Trophoblast cell (in vitro differentiated cells and primary cell): ENCODE measurements around the gene MXD3.

ENCODE experiments used
- DNase-seq, 2 donors: peaks; one replicate each; pipeline ENCODE4 v3.0.0-alpha.2; 2016
- H2AFZ ChIP-seq: 2 replicates; pipeline ENCODE4 v1.6.1; 2013; ENCODE audit warnings: low read length, moderate library complexity, mild to moderate bottlenecking; ENCODE audit not compliant: insufficient read depth, poor library complexity
- H2AK5ac ChIP-seq: 2 replicates; pipeline ENCODE4 v1.6.1; 2013; ENCODE audit warnings: mild to moderate bottlenecking, low read length
- H2BK120ac ChIP-seq: 2 replicates; pipeline ENCODE4 v1.6.1; 2013; ENCODE audit warnings: low read length, mild to moderate bottlenecking, moderate library complexity; ENCODE audit not compliant: insufficient read depth, poor library complexity
- H2BK12ac ChIP-seq: 2 replicates; pipeline ENCODE4 v1.6.1; 2013; ENCODE audit warnings: mild to moderate bottlenecking, low read length, moderate library complexity
- H2BK5ac ChIP-seq: 2 replicates; pipeline ENCODE4 v1.6.1; 2013; ENCODE audit warnings: low read length, low read depth, moderate library complexity, mild to moderate bottlenecking; ENCODE audit not compliant: poor library complexity
- H3K14ac ChIP-seq: 2 replicates; pipeline ENCODE4 v1.6.1; 2013; ENCODE audit warnings: mild to moderate bottlenecking, low read length
- H3K18ac ChIP-seq: 2 replicates; pipeline ENCODE4 v1.6.1; 2013; ENCODE audit warnings: mild to moderate bottlenecking, low read length
- H3K23ac ChIP-seq: 2 replicates; pipeline ENCODE4 v1.6.1; 2013; ENCODE audit warnings: low read length
- H3K27ac ChIP-seq: 2 replicates; pipeline ENCODE4 v1.5.1; 2013; ENCODE audit warnings: low read depth, mild to moderate bottlenecking, inconsistent platforms, low read length, moderate library complexity
- H3K27me3 ChIP-seq: 2 replicates; pipeline ENCODE4 v1.6.1; 2013; ENCODE audit warnings: inconsistent platforms, mild to moderate bottlenecking, low read length, moderate library complexity; ENCODE audit not compliant: insufficient read depth
- H3K36me3 ChIP-seq, 2 experiments: 1 replicate in 1 of 2; 2 replicates in 1 of 2; pipeline ENCODE4 v1.6.1; 2013; ENCODE audit warnings: low read length in 2 of 2, mild to moderate bottlenecking in 2 of 2, moderate library complexity in 1 of 2; ENCODE audit not compliant: insufficient read depth in 2 of 2, control insufficient read depth in 1 of 2
- H3K4ac ChIP-seq: 2 replicates; pipeline ENCODE4 v1.6.1; 2013; ENCODE audit warnings: low read depth, mild to moderate bottlenecking, low read length, moderate library complexity
- H3K4me1 ChIP-seq, 2 experiments: 1 replicate in 1 of 2; 2 replicates in 1 of 2; pipeline ENCODE4 v1.6.1; 2013; ENCODE audit warnings: low read length in 2 of 2, mild to moderate bottlenecking in 2 of 2, moderate library complexity in 1 of 2; ENCODE audit not compliant: insufficient read depth in 2 of 2, control insufficient read depth in 1 of 2
- H3K4me2 ChIP-seq: 2 replicates; pipeline ENCODE4 v1.6.1; 2013; ENCODE audit warnings: inconsistent platforms, mild to moderate bottlenecking, low read length, moderate library complexity
- H3K4me3 ChIP-seq: 2 replicates; pipeline ENCODE4 v1.5.1; 2013; ENCODE audit warnings: mild to moderate bottlenecking, low read depth, low read length, inconsistent platforms
- H3K79me1 ChIP-seq: one replicate; pipeline ENCODE4 v1.6.1; 2013; ENCODE audit warnings: low read length
- H3K79me2 ChIP-seq: 2 replicates; pipeline ENCODE4 v1.6.1; 2013; ENCODE audit warnings: low read length, mild to moderate bottlenecking; ENCODE audit not compliant: control insufficient read depth, insufficient read depth, poor library complexity
- H3K9ac ChIP-seq: 2 replicates; pipeline ENCODE4 v1.6.1; 2013; ENCODE audit warnings: mild to moderate bottlenecking, low read length
- H3K9me3 ChIP-seq: 2 replicates; pipeline ENCODE4 v1.6.1; 2013; ENCODE audit warnings: low read depth, mild to moderate bottlenecking, control low read depth, inconsistent platforms, low read length; ENCODE audit not compliant: insufficient read depth
- H4K12ac ChIP-seq: 2 replicates; pipeline ENCODE4 v1.6.1; 2013; ENCODE audit warnings: low read depth, mild to moderate bottlenecking, low read length, moderate library complexity
- H4K8ac ChIP-seq: 2 replicates; pipeline ENCODE4 v1.6.1; 2013; ENCODE audit warnings: low read depth, mild to moderate bottlenecking, low read length, moderate library complexity
- H4K91ac ChIP-seq: one replicate; pipeline ENCODE4 v1.6.1; 2013; ENCODE audit warnings: low read depth, mild to moderate bottlenecking, low read length, moderate library complexity
- WGBS: extraction: QIAGEN DNeasy Blood & Tissue Kit; methylation state at CpG from one replicate; pipeline ENCODE4 v1.1.7; 2013; ENCODE audit warnings: missing lambda C conversion rate; ENCODE audit not compliant: insufficient read length, insufficient coverage; ENCODE audit errors: extremely low coverage; 5-methylcytosine and 5-hydroxymethylcytosine counted together

The MXD3 gene

DNA sequence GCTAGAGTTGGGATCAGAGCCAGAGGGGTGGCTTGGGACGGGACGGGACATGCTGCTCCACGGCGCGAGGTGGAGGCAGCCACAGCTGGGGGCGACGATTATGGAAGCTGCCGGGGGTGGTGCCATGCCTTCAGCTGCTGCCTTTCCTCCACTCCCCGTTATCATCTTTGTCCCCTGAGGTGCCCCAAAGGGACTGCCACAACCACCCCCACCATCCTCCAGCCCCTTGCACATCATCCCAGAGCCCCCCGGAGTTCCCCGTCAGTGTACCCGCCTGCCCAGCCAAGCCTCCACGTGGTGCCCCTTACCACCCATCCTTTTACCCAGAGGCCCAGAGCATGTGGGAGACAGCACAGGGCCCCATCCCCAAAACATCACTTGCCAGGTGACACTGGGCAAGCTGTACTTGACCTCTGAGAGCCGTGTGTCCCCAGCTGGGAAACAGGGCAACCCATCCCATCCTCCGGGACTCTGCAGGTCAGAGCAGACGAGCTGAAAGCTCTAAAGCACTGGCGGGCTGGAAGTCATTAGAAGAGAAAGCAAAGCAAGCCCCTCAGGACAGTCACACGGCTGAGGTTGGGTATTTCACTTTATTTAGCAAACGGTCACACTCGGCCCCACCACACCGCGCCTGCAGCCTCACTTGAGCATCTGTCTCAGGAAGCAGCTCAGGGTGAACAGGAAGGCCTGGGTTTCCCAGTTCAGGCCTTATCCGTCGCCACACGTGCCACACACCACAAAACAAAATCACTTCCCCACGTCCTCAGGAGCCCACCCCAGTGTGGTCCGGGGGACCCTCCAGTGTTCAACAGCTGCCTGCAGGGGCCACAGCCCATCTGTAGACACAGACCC lies 19.5 kb upstream of the MXD3 start:
- Histone ChIP-seq H3K9ac (no peak overlapping the region), H3K4me1 (peaks cover 0 to 4% of the 10 kb centered on the region in 2 experiments), H2AFZ (no peak overlapping the region), H4K12ac (no peak overlapping the region), H3K4me2 (no peak overlapping the region), H4K91ac (no peak overlapping the region), H3K27me3 (no peaks in the 10 kb centered on the region), H3K79me2 (no peaks in the 10 kb centered on the region), H2BK120ac (no peak overlapping the region), H2AK5ac (no peak overlapping the region), H3K79me1 (peaks cover 7% of the 10 kb centered on the region), H3K23ac (no peak overlapping the region), H2BK5ac (no peak overlapping the region), H3K27ac (no peak overlapping the region), H4K8ac (no peak overlapping the region), H3K4me3 (no peak overlapping the region), H3K18ac (no peak overlapping the region), H3K14ac (no peak overlapping the region), H2BK12ac (no peak overlapping the region), H3K9me3 (no peaks in the 10 kb centered on the region), H3K36me3 (peaks cover 61 to 68% of the 10 kb centered on the region in 2 experiments), H3K4ac (no peak overlapping the region)
- no CpG with 5 or more reads among the region's 27 CpGs for WGBS
- DNase-seq = no peak

DNA sequence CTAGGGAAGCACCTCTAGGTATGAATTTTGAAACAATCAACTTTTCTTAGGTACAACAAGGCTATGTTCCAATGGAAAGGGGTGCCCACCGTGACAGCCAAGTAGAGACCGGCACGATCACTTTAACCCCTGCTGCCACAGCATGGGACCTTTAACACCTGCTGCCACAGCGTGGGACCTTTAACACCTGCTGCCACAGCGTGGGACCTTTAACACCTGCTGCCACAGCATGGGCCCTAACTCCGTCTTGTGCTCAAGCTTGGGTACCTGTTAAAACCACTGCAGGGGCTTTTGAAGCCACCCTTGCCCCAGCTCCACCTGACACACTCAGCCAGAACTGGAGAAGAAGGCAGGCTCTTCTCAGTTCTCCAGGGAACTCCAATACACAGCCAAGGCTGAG lies 18.2 kb upstream of the MXD3 start:
- H3K4ac ChIP-seq = no peak overlapping the region
- H3K27ac ChIP-seq = no peak overlapping the region
- no peak overlapping the region for H3K23ac ChIP-seq
- H4K91ac ChIP-seq = no peak overlapping the region
- no peak overlapping the region for H2AFZ ChIP-seq
- no peak overlapping the region for H2BK5ac ChIP-seq
- no CpG with 5 or more reads among the region's 6 CpGs for WGBS
- H3K4me1 ChIP-seq = peaks cover 2 to 10% of the 10 kb centered on the region in 2 experiments
- H3K4me3 ChIP-seq = no peak overlapping the region
- H3K27me3 ChIP-seq = no peaks in the 10 kb centered on the region
- no peak overlapping the region for H3K9ac ChIP-seq
- no peak overlapping the region for H4K8ac ChIP-seq
- no peak for DNase-seq
- no peaks in the 10 kb centered on the region for H3K9me3 ChIP-seq
- H3K4me2 ChIP-seq = no peak overlapping the region
- H3K14ac ChIP-seq = no peak overlapping the region
- H3K79me1 ChIP-seq = peaks cover 7% of the 10 kb centered on the region
- peaks cover 47 to 54% of the 10 kb centered on the region in 2 experiments for H3K36me3 ChIP-seq
- no peak overlapping the region for H2BK120ac ChIP-seq
- no peak overlapping the region for H2AK5ac ChIP-seq
- H3K79me2 ChIP-seq = no peaks in the 10 kb centered on the region
- no peak overlapping the region for H4K12ac ChIP-seq
- no peak overlapping the region for H2BK12ac ChIP-seq
- no peak overlapping the region for H3K18ac ChIP-seq

DNA sequence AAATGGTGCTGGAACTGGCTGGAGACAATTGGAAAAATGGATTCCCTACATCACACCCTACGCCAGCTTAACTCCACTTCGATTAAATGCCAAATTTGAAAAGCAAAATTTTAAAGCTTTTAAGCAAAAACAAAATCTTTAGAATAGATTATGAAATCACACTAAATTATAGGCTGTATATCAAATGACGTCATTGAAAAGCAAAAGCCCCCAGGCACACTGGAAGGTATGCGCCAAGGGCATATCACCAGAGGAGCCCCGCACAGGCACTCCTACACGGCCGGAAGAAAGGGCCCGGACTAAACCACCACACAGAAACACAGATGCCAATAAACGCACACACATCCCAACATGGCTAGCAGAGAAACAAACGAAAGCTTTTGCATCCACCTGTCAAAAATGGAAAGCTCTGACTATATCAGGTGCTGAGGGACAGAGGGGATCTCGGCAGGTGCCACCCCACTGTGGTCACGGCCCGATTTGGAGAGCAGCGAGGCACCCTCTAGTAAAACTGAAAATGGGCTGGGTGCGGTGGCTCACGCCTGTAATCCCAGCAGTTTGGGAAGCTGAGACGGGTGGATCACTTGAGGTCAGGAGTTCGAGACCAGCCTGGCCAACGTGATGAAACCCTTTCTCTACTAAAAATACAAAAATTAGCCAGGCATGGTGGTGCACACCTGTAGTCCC lies 17.0 kb upstream of the MXD3 start:
- Histone ChIP-seq H3K14ac (no peak overlapping the region), H3K4ac (no peak overlapping the region), H3K23ac (no peak overlapping the region), H2AK5ac (no peak overlapping the region), H3K4me1 (peaks cover 2 to 10% of the 10 kb centered on the region in 2 experiments), H3K36me3 (peaks cover 35 to 42% of the 10 kb centered on the region in 2 experiments), H3K27me3 (no peaks in the 10 kb centered on the region), H3K4me3 (no peak overlapping the region), H4K12ac (no peak overlapping the region), H3K9me3 (no peaks in the 10 kb centered on the region), H3K9ac (no peak overlapping the region), H4K91ac (no peak overlapping the region), H2AFZ (no peak overlapping the region), H3K79me1 (peaks cover 7% of the 10 kb centered on the region), H3K4me2 (no peak overlapping the region), H3K79me2 (no peaks in the 10 kb centered on the region), H4K8ac (no peak overlapping the region), H2BK120ac (no peak overlapping the region), H3K18ac (no peak overlapping the region), H2BK5ac (no peak overlapping the region), H3K27ac (no peak overlapping the region), H2BK12ac (no peak overlapping the region)
- DNase-seq = peak; percentile 17 to 55
- WGBS = no CpG with 5 or more reads among the region's 19 CpGs

DNA sequence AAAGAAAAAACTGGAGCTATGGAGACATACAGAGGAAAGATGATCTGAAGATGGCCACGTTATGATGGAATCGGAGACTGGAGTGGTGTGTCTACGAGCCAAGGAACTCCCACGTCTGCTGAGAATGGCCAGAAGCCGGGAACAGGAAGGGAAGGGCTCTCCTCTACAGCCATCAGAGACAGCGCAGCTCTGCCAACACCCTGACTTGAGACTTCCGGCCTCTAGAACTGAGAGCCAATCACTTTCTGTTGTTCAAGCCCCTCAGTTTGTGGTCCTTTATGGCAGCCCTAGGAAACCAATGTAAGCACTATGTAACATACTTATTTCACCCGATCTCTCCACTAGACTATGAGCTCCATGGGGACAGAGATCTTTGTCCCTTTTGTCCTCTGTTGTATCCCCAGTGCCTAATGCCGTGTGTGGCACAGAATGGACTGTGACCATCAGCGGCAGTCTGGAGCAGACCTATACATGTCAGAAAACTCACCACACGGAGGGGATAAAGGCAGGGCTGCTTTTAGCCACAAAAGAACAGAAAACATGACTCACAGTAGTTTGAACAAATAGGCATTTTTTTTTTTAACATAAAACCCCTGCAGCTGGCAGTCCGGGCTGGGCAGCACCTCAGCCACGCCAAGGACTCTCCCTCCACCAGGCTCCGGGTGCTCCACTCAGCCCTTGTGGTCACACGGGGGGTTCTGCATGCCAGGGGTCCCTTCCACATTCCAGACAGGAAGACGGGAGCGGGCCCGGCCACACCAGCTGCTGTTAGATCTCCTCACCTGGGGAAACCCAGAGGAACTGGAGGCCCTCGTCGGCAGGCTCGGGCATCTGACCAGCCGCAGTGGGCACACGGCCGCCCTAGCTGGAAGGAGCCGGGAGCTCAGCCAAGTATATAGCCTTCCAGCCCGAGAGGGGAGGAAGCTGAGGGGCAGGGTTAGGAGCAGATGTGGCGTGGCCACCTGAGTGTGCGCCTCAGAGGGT lies 16.1 kb upstream of the MXD3 start:
- Histone ChIP-seq H4K91ac (no peak overlapping the region), H4K8ac (no peak overlapping the region), H3K79me2 (no peaks in the 10 kb centered on the region), H3K4me2 (no peak overlapping the region), H3K9ac (no peak overlapping the region), H3K4me1 (peaks cover 2 to 10% of the 10 kb centered on the region in 2 experiments), H3K36me3 (peaks cover 27 to 34% of the 10 kb centered on the region in 2 experiments), H3K27ac (no peak overlapping the region), H3K27me3 (no peaks in the 10 kb centered on the region), H2BK5ac (peak overlapping the region; percentile 19), H2BK12ac (no peak overlapping the region), H2AK5ac (peak overlapping the region; percentile 1), H3K14ac (peak overlapping the region; percentile 22), H3K4me3 (no peak overlapping the region), H3K4ac (no peak overlapping the region), H2AFZ (no peak overlapping the region), H3K23ac (no peak overlapping the region), H2BK120ac (peak overlapping the region; percentile 5), H4K12ac (no peak overlapping the region), H3K79me1 (peaks cover 7% of the 10 kb centered on the region), H3K9me3 (no peaks in the 10 kb centered on the region), H3K18ac (peak overlapping the region; percentile 5)
- WGBS = no CpG with 5 or more reads among the region's 28 CpGs
- DNase-seq = peak in 1 of 2 donors; percentile 33
